ENCODE data around the gene TET3.

TET3 gene

DNA sequence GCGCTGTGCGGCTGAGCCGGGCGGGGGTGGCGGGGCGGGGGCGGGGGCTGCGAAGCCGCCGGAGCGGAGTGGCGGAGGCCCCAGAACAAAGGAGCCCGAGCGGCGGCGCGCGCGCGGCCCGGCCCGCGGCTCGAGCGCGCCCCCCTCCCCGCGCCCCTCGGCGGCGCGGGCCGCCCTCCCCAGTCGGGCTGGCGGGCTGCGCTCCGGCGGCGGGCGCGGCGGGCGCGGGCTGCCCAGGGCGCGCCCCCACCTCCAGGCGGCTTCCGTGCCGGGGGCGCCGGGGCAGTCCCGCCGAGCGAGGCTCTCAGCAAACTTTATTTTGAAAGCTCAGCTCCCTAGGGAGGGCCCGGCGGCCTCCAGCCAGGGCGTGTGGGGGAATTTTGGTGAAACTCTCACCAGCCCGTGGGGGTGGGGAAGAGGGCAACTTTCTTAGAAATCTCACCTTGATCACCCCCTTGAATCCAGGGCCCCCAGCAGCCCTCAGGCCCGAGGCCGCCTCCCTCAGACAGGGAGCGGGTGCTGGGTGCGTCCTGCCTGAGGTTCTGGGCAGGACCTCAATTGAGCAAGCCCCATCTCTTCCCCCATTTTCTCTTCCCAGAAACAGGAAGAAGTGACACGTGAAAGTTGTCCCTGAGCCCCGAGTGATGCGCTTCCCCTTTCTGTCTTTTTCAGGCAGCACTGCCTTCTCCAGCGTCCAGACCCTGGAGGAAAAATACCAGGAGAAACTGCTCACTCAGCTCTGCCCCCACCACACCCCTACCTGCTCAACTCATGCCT is 786 bp downstream of the TET3 start:
- peak in 2 of 10 donors; percentile 9 to 82 for DNase-seq
- intact Hi-C loops (cut with DNase I), result loop anchor here (5.0 kb wide), 1 partner anchor 153 kb away; no protein-coding TSS in a partner anchor

DNA sequence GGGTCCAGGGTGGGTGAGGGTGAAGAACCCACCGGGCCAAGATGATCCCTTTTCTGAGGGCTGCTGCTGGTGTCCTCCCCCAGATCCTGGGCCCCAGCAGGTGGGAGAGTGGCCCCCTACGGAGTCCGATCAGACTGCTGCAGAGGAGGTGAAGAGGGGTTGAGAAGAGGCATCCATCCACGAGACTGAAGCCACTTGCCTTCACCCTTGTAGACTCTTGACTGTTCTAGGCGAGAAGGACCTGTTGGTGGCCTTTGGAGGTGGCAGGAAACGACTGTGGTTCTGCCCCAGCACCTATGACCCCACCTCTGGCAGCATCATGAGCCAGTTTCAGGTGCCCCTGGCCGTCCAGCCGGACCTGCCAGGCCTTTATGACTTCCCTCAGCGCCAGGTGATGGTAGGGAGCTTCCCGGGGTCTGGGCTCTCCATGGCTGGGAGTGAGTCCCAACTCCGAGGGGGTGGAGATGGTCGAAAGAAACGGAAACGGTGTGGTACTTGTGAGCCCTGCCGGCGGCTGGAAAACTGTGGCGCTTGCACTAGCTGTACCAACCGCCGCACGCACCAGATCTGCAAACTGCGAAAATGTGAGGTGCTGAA is 1.5 kb downstream of the TET3 start:
- intact Hi-C loops (cut with DNase I), result loop anchor here (5.0 kb wide), 1 partner anchor 154 kb away; no protein-coding TSS in a partner anchor
- peak in 1 of 10 donors; percentile 84 for DNase-seq

DNA sequence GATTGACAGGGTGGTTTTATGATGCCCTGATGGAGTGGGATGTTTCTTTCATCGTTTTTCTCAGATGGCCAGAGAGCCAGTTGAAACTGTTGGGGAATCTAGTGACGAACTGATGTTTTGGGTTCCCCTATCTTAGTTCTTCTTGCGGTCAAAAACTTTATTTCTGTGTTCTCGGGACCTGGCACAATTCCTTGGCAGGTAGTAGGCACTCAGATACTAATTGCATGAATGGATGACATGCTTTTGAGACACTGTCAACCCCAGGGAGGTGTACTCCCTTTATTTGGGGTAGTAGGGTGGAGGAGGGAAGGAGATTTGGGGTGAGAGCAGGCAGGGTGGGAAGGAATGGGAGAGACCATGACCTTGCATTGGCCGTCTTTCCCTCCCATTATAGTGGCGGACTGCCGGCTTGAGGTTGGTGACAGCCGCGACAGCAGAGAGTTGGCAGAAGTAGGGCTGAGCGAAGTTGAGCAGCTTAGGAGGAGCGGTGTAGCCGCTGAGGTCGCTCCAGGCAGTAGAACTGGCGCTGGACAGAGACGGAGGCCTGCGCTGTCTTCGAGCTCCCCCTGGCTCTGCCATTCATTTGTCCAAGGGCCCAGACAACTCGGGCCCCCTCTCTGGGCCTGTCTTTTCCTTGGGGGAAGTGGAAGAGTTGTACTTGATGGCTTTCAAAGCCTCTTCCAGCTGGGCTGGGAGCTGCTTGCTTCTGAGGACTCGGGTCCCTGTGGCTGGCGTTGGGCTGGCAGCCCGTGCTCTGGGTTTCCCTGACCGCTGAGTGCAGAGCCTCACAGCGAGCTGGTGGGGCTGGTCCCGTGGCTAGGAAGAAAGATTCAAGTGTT is 2.6 kb downstream of the TET3 start:
- intact Hi-C loops (cut with DNase I), result loop anchor here (5.0 kb wide), 1 partner anchor 155 kb away; no protein-coding TSS in a partner anchor
- DNase-seq, result peak in 5 of 10 donors; percentile 43 to 92 (median 62)

DNA sequence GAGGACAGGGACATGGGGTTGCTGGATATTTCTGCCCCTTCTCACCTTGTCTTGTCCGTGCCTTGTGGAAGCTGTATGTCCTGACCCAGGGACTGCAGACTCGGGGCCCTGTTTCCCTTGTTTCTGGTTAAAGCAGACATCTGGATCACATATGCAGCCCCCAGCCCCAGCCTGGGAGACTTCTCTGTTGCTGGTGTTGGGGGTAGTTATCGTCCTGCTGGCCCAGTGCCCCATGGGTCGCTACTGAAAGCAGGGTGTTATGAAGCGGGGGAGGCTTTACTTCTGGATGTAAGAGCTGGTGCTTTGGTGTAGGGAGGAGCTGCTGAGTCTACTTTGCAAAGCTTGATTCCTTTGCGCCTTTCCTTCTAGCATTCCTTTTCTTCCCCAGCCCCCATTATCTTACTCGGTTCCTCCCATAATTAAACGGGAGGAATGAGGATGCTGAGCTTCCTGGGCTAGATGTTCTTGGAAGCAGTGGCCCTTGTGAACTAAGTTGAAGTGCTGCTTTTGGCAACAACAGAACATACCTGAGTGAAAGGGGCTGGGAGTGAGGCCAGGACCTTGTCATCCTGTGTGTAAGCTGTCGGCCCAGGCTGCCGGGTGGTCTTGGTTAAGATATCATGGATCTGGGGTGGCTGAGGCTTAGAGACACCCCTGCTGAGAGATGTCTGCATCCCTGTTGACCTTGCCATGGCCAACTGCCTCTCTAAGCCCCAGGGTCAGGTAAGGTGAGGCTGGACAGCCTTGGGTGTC is 3.4 kb downstream of the TET3 start:
- intact Hi-C loops (cut with DNase I), result loop anchor here (5.0 kb wide), 1 partner anchor 156 kb away; no protein-coding TSS in a partner anchor
- no peak for DNase-seq

DNA sequence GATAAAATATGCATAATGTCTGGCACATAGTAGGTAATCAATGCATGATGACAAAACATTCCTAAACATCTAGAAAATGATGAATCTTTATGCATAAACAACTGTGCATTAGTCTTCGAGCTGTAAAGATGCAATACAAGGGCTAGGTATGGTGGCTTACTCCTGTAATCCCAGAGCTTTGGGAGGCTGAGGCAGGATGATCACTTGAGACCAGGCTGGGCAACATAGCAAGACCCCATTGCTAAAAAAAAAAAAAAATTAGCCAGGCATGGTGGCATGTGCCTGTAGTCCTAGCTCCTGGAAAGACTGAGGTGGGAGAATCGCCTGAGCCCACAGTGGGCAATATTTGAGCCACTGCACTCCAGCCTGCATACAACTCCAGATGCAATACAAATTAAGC is 5.3 kb downstream of the TET3 start:
- intact Hi-C loops (cut with DNase I), result loop anchor here (5.0 kb wide), 1 partner anchor 158 kb away; no protein-coding TSS in a partner anchor

DNA sequence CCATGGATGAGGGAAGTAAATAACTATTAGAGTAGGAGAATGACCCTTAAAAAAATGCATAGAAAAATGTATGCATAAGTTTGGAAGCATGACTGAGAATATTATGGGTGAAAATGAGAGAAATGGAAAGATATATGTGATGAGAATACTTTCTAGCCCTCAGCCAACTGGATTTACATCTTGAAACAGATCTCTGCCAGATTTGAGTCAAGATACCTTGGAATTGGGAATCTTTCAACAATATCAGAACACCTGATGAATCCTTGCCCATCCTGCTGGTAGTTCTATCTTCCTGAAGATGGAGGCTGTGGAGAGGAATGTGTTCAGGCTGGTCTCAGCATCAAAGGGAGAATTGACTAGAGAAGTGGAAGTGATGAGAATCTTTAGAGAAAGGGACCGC is 5.8 kb downstream of the TET3 start:
- DNase-seq, result no peak
- intact Hi-C loops (cut with DNase I), result no loop called here

More for the DNA sequence above, 5.3 kb downstream of the TET3 start:
- no peak for DNase-seq

DNA sequence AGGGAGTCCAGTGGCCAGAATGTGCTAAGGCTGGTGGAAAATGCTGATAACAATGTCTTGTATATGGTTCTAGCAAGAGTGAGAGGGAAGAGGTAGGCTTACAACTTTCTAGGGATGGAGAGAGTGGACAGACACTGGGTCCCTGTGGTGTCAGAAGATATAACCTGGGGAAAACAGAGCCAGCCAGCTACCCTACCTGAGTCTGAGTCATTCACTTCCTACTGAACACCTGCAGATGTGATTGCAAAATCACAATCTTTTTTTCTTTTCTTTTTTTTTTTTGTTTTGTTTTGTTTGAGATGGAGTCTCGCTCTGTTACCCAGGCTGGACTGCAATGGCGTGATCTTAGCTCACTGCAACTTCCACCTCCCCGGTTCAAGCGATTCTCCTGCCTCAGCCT is 7.3 kb downstream of the TET3 start:
- DNase-seq, result no peak
- intact Hi-C loops (cut with DNase I), result no loop called here

DNA sequence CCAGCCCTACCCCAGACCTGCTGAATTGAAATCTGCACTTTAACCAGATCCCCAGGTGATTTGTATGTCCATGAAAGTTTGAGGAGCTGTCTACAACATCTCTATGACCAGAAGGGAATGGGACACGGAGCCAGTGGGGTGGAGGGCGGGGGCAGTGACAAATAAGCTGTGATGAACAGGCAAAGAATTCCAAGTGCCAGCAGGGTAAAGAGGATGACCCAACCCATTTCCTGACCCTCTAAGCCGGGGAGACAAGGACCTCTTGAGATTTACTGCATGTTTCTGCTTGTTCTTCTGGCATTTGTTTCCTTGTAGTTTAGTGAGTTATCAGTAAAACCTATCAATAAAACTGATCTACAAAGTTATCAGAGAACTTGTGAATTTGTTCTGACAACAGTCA is 8.7 kb downstream of the TET3 start:
- DNase-seq, result no peak
- intact Hi-C loops (cut with DNase I), result no loop called here

DNA sequence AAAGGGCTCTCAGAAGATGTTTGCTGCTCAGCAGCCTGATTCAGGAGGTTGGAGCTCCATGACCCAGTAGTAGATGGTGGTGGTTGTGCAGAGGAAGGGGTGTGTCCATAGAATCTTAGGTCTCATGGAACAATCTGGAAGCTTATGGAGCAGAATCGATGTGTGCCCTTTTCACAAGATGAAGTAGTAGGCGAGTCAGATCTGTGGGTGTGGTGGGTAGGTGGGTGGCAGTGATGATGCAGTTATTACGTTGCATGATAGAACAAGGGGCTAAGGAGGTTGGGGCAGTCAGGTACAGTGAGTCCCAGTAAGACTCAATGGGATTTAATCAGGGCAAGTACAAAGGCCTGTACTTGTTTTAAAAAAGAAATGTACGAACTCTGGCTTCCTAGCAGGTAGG is 9.1 kb downstream of the TET3 start:
- intact Hi-C loops (cut with DNase I), result no loop called here
- no peak for DNase-seq

DNA sequence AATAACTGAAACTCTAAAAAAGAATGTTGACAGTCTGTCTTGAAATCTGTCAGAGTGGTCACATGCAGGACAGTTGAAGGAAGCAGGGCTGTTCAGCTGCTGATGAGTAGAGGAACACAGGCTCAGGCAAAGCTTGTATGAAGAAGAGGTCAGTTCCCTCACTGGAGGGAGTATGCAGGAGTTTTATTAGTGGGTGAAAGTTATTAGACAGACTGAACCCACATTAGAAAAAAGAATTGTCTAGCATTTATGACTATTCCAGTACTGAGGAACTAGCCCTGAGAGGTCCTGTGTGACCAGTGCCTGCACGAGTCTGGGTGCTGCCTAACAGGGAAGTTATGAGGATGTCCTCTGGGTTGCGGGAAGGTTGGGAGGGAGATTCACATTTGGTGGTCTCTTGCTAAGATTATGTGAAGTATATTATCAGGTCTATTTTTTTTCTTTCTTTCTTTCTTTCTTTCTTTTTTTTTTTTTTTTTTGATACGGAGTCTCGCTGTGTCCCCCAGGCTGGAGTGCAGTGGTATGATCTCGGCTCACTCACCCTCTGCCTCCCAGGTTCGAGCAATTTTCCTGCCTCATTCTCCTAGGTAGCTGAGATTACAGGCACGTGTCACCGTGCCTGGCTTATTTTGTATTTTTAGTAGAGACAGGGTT is 9.6 kb downstream of the TET3 start:
- no peak for DNase-seq
- intact Hi-C loops (cut with DNase I), result no loop called here

DNA sequence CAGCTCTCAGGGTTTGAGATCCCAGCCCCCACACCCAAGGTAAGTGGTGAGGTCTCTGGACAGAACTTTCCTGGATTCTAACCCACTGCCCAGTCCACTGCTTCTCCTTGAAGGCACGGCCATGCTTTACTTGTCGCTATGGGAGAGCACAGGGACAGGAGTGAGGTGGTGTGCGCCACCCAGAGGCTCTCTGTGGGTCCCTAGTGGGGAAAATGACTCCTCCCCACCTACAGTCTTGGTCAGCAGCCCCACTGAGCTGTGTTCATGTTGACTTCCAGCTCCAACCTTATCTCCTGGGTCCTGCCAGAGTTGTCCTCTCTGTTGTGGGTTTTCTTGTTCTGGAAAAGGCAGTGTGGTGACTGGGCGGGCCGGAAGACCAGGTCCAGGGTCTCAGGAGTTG is 11.1 kb downstream of the TET3 start:
- DNase-seq, result no peak
- intact Hi-C loops (cut with DNase I), result no loop called here

DNA sequence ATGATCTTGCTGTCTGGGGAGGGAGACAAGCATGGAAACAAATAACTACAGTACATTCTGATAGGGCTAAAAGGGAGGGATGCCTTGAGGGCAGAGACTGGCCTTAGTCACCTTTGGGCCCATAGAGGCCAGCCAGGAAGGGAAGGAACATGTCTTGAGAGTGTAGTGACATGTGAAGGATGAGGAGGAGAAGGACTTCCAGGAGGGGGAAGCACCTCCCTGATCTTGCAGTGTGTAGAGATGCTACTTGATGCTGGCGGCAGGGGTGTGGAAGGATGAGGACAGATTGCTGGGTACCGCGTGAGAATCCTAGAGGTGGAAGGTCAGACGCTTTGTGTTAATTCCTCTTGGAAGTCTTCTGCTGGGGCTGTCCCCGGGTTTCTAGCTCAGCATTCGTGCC is 13.1 kb downstream of the TET3 start:
- intact Hi-C loops (cut with DNase I), result no loop called here
- DNase-seq, result peak in 1 of 10 donors; percentile 15

DNA sequence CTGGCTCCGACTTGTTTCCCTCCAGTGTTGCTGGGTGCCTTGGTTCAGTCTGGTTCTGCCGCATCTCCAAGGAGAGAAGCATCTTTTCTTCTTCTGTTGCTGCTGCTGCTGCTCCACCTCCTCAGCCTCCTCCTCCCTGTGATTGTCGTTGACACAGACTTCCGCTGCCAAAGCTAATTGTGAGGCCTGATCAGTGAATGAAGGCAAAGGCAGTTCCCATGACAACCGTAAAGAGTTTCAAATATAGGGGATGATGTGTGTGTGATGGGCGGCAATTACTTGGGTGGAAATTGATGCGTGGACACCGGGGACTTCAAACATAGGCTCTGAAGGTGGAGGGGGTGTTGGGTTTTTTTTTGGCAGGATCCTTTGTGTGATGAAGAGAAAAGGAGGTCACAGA is 13.7 kb downstream of the TET3 start:
- DNase-seq, result peak in 5 of 10 donors; percentile 58 to 93 (median 72)
- intact Hi-C loops (cut with DNase I), result no loop called here

DNA sequence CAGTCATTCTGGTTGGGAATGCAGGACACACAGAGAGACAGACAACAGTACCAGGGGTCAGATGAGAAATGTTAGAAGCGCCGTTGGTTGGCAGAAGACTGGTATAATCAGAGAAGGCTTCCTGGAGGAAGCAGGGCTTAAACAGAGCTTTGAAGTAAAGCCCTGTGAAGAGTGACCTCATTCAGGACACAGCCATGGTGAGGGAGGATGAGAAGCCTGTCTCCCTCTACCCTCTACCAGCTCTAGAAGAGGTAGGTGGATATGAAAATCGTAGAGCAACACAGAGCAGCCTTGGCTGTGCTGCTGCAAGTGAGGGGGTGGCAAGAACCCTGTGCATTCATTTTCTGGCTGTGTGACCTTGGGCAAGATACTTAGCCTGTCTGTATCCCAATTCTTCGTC is 14.2 kb downstream of the TET3 start:
- intact Hi-C loops (cut with DNase I), result no loop called here
- no peak for DNase-seq

DNA sequence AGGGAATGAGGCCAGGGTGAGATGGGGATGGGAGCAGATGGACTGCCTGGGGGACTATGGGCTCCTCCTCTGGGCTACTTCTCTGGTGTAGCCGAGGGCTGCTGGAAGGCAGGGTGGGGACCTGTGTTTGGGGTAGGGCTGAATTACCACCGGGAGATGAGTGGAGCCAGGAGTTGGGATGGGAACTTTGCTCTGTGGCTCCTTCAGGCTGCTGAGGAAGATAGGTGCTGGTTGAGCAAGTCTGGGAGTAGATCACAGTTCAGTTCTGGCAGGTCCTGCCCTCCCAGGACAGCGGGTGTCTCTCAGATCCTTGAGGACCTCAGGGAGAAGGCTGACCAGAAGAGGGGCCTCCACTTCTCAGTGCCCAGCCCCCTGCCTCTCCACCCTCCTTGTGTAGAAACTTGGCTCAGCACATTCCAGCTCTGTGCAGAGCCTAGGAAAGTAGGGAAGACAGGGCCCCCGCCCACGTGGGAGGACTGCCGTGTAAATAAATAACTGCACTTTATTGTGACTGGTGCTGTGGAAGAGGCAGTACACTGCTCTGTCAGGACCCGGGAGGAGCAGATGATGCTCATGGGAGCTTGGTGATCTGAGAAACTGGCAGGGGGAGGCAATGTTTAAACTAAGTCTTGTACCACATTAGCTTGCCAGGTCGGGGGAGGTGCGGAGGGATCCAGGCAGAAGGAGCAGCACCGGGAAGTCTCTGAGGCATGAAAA is 15.3 kb downstream of the TET3 start:
- intact Hi-C loops (cut with DNase I), result loop anchor here (5.0 kb wide), 3 partner anchors 52 to 147 kb away; partner anchors contain the start of gene BOLA3
- peak in 4 of 10 donors; percentile 32 to 91 (median 72) for DNase-seq

DNA sequence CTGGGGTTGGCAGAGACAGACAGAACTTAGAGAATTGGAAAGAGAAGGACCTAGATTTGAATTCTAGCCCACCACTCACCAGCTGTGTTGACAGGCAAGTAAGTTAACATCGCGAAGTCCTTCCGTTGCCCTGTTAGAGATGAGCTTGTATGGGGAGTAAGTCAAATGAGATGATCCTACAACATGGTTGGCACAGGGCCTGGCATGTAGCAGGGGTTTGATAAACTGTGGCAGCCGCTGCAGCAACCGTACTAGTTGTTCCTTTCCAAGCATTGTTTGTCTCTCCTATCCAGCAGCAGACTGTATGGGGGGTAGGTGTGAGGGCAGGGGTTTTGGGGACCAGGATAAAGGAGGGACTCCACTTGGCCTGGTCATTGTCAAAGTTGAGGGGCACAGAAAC is 16.0 kb downstream of the TET3 start:
- no peak for DNase-seq

DNA sequence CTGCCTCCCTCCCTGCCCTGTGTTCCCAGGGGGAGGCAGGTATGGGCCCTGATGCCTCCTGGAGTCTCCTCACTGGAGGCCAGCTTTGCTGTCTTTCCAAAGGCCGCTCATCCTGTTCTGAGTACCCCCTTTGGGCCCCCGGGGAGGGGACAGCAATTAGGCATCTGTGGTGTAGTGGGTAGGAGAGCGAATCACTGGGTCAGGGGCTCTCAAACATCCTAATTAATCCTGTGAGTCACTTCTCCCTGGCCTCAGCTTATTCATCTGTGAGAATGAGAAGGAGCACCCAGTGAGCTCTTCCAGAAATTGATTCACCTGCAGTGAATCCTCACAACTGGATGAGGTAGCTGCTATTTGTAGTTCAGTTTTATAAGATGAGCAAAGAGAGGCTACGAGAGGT is 16.4 kb downstream of the TET3 start:
- no peak for DNase-seq
- intact Hi-C loops (cut with DNase I), result loop anchor here (5.0 kb wide), 3 partner anchors 51 to 146 kb away; partner anchors contain the start of gene BOLA3

More for the DNA sequence above, 16.0 kb downstream of the TET3 start:
- intact Hi-C loops (cut with DNase I), result loop anchor here (5.0 kb wide), 3 partner anchors 52 to 147 kb away; partner anchors contain the start of gene BOLA3

DNA sequence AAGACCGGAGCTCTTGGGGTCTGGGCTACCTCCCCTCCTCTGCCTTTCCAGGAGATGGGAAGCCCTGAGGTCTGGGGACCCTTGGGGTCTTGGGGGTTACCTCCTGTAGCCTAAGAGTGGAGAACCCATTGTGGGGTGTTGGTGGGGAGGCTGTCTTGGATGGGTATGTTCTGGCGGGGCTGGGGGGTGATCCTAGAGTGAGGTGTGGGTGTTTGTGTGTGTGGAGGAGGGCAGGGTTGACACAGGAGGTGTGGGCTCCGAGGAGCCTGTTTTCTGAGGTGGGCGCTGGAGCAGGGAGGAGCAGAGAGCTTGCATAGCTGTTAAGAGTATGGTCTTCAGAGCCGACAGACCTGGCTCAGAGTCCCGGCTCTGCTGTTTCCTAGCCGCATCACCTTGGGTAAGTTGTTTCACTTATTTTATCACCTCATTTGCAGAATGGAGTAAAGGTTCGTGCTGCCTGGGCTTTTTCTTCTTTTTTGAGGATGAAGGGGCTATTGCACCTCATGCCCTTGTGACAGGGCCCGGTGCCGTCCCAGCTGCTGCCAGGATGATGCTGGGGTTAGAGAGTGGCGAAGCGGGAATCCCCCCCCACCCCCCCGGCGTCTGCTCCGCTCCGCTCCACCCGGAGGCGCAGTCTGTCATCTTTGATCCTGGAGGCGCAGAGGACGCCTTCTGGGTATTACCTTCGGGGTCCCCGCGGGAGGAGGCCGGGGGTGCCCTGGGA is 17.2 kb downstream of the TET3 start:
- intact Hi-C loops (cut with DNase I), result loop anchor here (5.0 kb wide), 3 partner anchors 50 to 145 kb away; partner anchors contain the start of gene BOLA3
- no peak for DNase-seq

Data from posterior cingulate gyrus (tissue), 11 donors.